Stomach (tissue), 4 donors: ENCODE data around the gene TNRC6C.

ENCODE experiments used
- CTCF ChIP-seq, 7 experiments: fragments of 450-650 bp in 4 of 7; fragments of 200-600 bp in 3 of 7; sonication (generic) in 3 of 7; IDR thresholded peaks; one replicate each; pipeline ENCODE4 v1.5.1; 2016 to 2019; ENCODE audit warnings: antibody characterized with exemption in 7 of 7, control low read depth in 2 of 7, mild to moderate bottlenecking in 1 of 7
- POLR2A ChIP-seq, 4 donors: fragments of 450-650 bp; IDR thresholded peaks; one replicate each; pipeline ENCODE4 v1.6.1; 2016; ENCODE audit warnings: antibody characterized with exemption in 4 of 4, control low read depth in 2 of 4, mild to moderate bottlenecking in 1 of 4, moderate library complexity in 1 of 4
- POLR2AphosphoS5 ChIP-seq, 3 donors: sonication (generic); formaldehyde crosslinking; IDR thresholded peaks; one replicate each; pipeline ENCODE4 v1.6.1; 2016; ENCODE audit warnings: antibody characterized with exemption in 3 of 3

- TF ChIP-seq CTCF (IDR thresholded peaks at IDR 0.05) = no peak
- no peak for TF ChIP-seq POLR2AphosphoS5 (IDR thresholded peaks at IDR 0.05)
- no peak for TF ChIP-seq POLR2A (IDR thresholded peaks at IDR 0.05)
These were observed 179.1 kb downstream of the TNRC6C start for GRCh38 chr17:78137392-78138203.
